Activated CD4-positive, CD25-positive, alpha-beta regulatory T cell treated with anti-CD3 and anti-CD28 coated beads, Interleukin-2, amount 50 U/mL, for 16 hours (primary cell): Measurements from ENCODE around the gene ZNF808.
"Not testable (repeated sequence)": the region's sequence is repeated elsewhere in the genome, so short reads cannot be mapped to it uniquely, and the experiment has no call there.

Experiments used
- DNase-seq: peaks from one replicate; pipeline ENCODE4 v3.0.0-alpha.2; 2020; ENCODE audit warnings: low read depth, low spot score

ZNF808 gene

GRCh38 chr19:52593441-52593840, 66.0 kb downstream of the ZNF808 start:
- DNase-seq: not testable (repeated sequence)

- no peak for DNase-seq
Measured at GRCh38 chr19:52599241-52599640, 71.8 kb downstream of the ZNF808 start.

- DNase-seq: no peak
Measured at GRCh38 chr19:52600639-52601024, 73.2 kb downstream of the ZNF808 start.

GRCh38 chr19:52601025-52601973, 73.8 kb downstream of the ZNF808 start:
- peak; percentile 83 for DNase-seq

GRCh38 chr19:52601974-52602366, 74.5 kb downstream of the ZNF808 start:
- not testable (repeated sequence) for DNase-seq

GRCh38 chr19:52602941-52603340, 75.5 kb downstream of the ZNF808 start:
- no peak for DNase-seq

- no peak for DNase-seq
Measured at GRCh38 chr19:52603558-52604207, 76.2 kb downstream of the ZNF808 start.
